K562 (cell line): ENCODE data around the gene ANO2. TPM values are rescaled to one million over a fixed set of nuclear protein-coding genes. Genes with fewer than 3 reads are reported as not detected.
"Not testable (repeated sequence)": the region's sequence is repeated elsewhere in the genome, so short reads cannot be mapped to it uniquely, and the experiment has no call there.

Experiments
- ATAC-seq: fragments of 200-7000 bp; cut with Tn5 transposase; 3 replicates; pipeline ENCODE4 v1.9.1; 2020; ENCODE audit warnings: moderate library complexity
- BruUV-seq: library from RNA; stranded (reverse); fragments of 400-500 nt; replicated peaks from 2 replicates; lab custom pipeline; 2021; lab: Mats Ljungman, UMichigan
- CTCF ChIA-PET: fragments of 300-600 bp; formaldehyde crosslinking; extraction: SDS; loops from one replicate; lab custom pipeline; 2021; ENCODE audit warnings: low intra/inter-chr PET ratio; lab: Yijun Ruan, JAX
- POLR2A ChIA-PET: fragments of 300-600, 350-650 bp; sonication (Branson Sonifier 250); formaldehyde crosslinking; extraction: SDS; loops from one replicate; lab custom pipeline; 2021; ENCODE audit warnings: antibody characterized with exemption, inconsistent platforms; lab: Yijun Ruan, JAX
- DNase-seq, 4 experiments: peaks; one replicate each; pipeline versions ENCODE4 v3.0.0 to v3.0.0-alpha.2; 2011 to 2018; ENCODE audit warnings: low spot score in 3 of 4, mixed read lengths in 3 of 4; ENCODE audit errors: extremely low read depth in 1 of 4
- FAIRE-seq: peaks from 2 replicates; lab custom pipeline; 2011; peaks lifted over from hg19 to GRCh38; lab: Jason Lieb, UNC
- H2AFZ ChIP-seq: 2 replicates; pipeline ENCODE4 v1.6.0; 2011; ENCODE audit warnings: low read depth, low read length, control low read depth, inconsistent platforms
- H3K27ac ChIP-seq: fragments of 200-600 bp; 3 replicates; pipeline ENCODE4 v1.8.0; 2011; ENCODE audit warnings: low read depth, mild to moderate bottlenecking, control low read depth, inconsistent platforms, low read length, moderate library complexity, mixed read lengths; ENCODE audit errors: extremely low read depth
- H3K27me3 ChIP-seq, 2 experiments: fragments of 300-600 bp in 1 of 2; 2 replicates in 1 of 2; 3 replicates in 1 of 2; pipeline versions ENCODE4 v1.6.0 to v1.8.0; 2011; ENCODE audit warnings: inconsistent platforms in 2 of 2, low read length in 2 of 2, mild to moderate bottlenecking in 1 of 2, mixed read lengths in 1 of 2, moderate library complexity in 1 of 2; ENCODE audit not compliant: control insufficient read depth in 2 of 2, insufficient read depth in 2 of 2
- H3K36me3 ChIP-seq: fragments of 300-600 bp; 3 replicates; pipeline ENCODE4 v1.8.0; 2011; ENCODE audit warnings: mild to moderate bottlenecking, low read length, inconsistent platforms; ENCODE audit not compliant: control insufficient read depth, insufficient read depth
- H3K4me1 ChIP-seq, 2 experiments: fragments of 200-600 bp in 1 of 2; replicated peaks in 1 of 2; 2 replicates in 1 of 2; 3 replicates in 1 of 2; pipeline versions ENCODE4 v1.5.1 to v1.8.0; 2011; ENCODE audit warnings: inconsistent platforms in 2 of 2, low read length in 2 of 2, mild to moderate bottlenecking in 1 of 2, mixed read lengths in 1 of 2, moderate library complexity in 1 of 2; ENCODE audit not compliant: control insufficient read depth in 2 of 2, insufficient read depth in 2 of 2
- H3K4me2 ChIP-seq: 2 replicates; pipeline ENCODE4 v1.6.1; 2011; ENCODE audit warnings: low read length, control low read depth, inconsistent platforms, mixed read lengths; ENCODE audit not compliant: insufficient read depth
- H3K4me3 ChIP-seq: fragments of 200-600 bp; sonication (generic), shearing (Covaris generic); 2 replicates; pipeline ENCODE4 v1.5.1; 2016; ENCODE audit warnings: control low read depth, inconsistent platforms
- H3K79me2 ChIP-seq: fragments of 200-600 bp; 3 replicates; pipeline ENCODE4 v1.8.0; 2011; ENCODE audit warnings: low read length, inconsistent platforms; ENCODE audit not compliant: control insufficient read depth, insufficient read depth
- H3K9ac ChIP-seq, 2 experiments: 2 replicates each; pipeline versions ENCODE4 v1.6.0 to v1.6.1; 2011; ENCODE audit warnings: low read depth in 2 of 2, low read length in 2 of 2, control low read depth in 1 of 2, inconsistent platforms in 1 of 2, mild to moderate bottlenecking in 1 of 2, mixed read lengths in 1 of 2; ENCODE audit not compliant: insufficient read depth in 1 of 2
- H3K9me1 ChIP-seq: one replicate; pipeline ENCODE4 v1.6.0; 2011; ENCODE audit warnings: inconsistent platforms, mild to moderate bottlenecking, low read length, moderate library complexity; ENCODE audit not compliant: control insufficient read depth, insufficient read depth
- H3K9me3 ChIP-seq: replicated peaks from 2 replicates; pipeline ENCODE4 v1.5.1; 2011; ENCODE audit warnings: low read depth, low read length, inconsistent platforms; ENCODE audit not compliant: control insufficient read depth, insufficient read depth
- H4K20me1 ChIP-seq: replicated peaks from 2 replicates; pipeline ENCODE4 v1.6.1; 2011; ENCODE audit warnings: low read length, inconsistent platforms, mixed read lengths; ENCODE audit not compliant: control insufficient read depth, insufficient read depth
- GABPA ChIP-seq: fragments of 200-800 bp; sonication (Bioruptor generic); conservative IDR thresholded peaks from 2 replicates; pipeline ENCODE4 v1.6.1; 2016; ENCODE audit warnings: low read depth, missing genetic modification characterization, missing compliant biosample characterization
- GTF2E2 ChIP-seq: fragments of 200-800 bp; sonication (Bioruptor generic); IDR thresholded peaks from 2 replicates; pipeline ENCODE4 v1.6.1; 2016; ENCODE audit warnings: missing genetic modification characterization, missing compliant biosample characterization
- MIER1 ChIP-seq: fragments of 450-650 bp; IDR thresholded peaks from 2 replicates; pipeline ENCODE4 v1.6.1; 2016; ENCODE audit warnings: antibody characterized with exemption, mild to moderate bottlenecking, low read depth
- RFX1 ChIP-seq: fragments of 450-650 bp; IDR thresholded peaks from 2 replicates; pipeline ENCODE4 v1.6.1; 2016; ENCODE audit warnings: mild to moderate bottlenecking, moderate library complexity
- SIN3A ChIP-seq, 2 experiments: fragments of 150-350 bp in 1 of 2; IDR thresholded peaks; 2 replicates each; pipeline ENCODE4 v1.6.1; 2011 to 2016; ENCODE audit warnings: borderline replicate concordance in 2 of 2, low read depth in 2 of 2, low read length in 2 of 2, mild to moderate bottlenecking in 2 of 2, moderate library complexity in 2 of 2; ENCODE audit not compliant: control insufficient read depth in 1 of 2
- WGBS: fragments of 100-300 bp; shearing (Covaris generic); methylation state at CpG from one replicate; pipeline ENCODE4 v1.1.6; 2016; ENCODE audit warnings: low coverage, mixed read lengths; ENCODE audit not compliant: insufficient coverage; ENCODE audit errors: missing lambda C conversion rate; 5-methylcytosine and 5-hydroxymethylcytosine counted together
- in situ Hi-C: fragments of 300-500 bp; cut with MboI; formaldehyde crosslinking; loops from 4 replicates; pipeline ENCODE4 v1.15.0; 2018; ENCODE audit warnings: inconsistent platforms, mixed read lengths
- intact Hi-C: fragments of 100-400 bp; cut with micrococcal nuclease; formaldehyde crosslinking; loops from 2 replicates; pipeline ENCODE4 v1.14.2; 2022
- polyA plus RNA-seq, 8 experiments: library from polyadenylated mRNA; depleted of rRNA in 4 of 8; stranded (reverse) in 5 of 8; unstranded in 3 of 8; fragments of >200 nt; fragmentation: Nextera tagmentation in 2 of 8; fragmentation: Illumina TruSeq in 1 of 8; extraction: Ambion mirVana in 2 of 8; extraction: Trizol in 1 of 8; gene quantifications; 2 replicates each; pipeline versions ENCODE4 v1.2.1 to v1.2.3, GENCODE V29; 2011 to 2014; ENCODE audit warnings: inconsistent platforms in 1 of 8, missing spikeins in 1 of 8
- total RNA-seq, 7 experiments: library from RNA; depleted of rRNA in 6 of 7; stranded (reverse); fragments of >200 nt in 6 of 7; fragmentation: Illumina TruSeq in 2 of 7; extraction: Trizol in 2 of 7; gene quantifications; 2 replicates each; pipeline versions ENCODE4 v1.2.1 to v1.2.3, GENCODE V29; 2011 to 2021; ENCODE audit warnings: low replicate concordance in 1 of 7
- TF ChIP-seq, protein P1 (sequence below): fragments of 250-450 bp; sonication (Bioruptor Pico); IDR thresholded peaks from 2 replicates; pipeline ENCODE4 v1.9.0; 2021; ENCODE audit warnings: mild to moderate bottlenecking

ANO2 gene
- total and polyA plus RNA-seq, 9 of the 15 experiments (the other 6 are each of a cell fraction or from before 2014, with no cell fraction given) = 0.64 TPM; not detected in 8

DNA sequence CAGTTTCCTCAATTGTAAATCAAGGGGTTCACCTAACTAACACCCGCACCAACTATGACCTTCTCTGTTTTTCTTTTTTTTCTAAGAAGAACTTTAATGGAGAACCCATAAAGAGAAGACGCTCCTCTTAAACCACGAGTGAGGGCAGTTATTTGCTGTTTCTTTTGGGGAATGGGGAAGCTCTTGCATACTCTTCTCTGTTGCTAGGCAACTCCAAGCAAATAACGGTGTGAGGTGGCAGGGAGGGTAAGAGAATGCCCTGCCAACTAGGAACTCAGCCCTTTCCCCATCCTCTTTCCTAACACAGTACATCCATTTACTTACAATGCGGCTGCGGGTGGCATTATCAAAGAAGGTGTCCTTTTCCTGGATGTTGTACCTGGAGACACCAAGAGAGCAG lies 114.9 kb downstream of the ANO2 start:
- DNase-seq (no peak), ATAC-seq (no peak), FAIRE-seq (no peak)
- BruUV-seq = no TSS peak
- H3K36me3 ChIP-seq = no peaks in the 10 kb centered on the region
- H3K9me1 ChIP-seq = no peaks in the 10 kb centered on the region
- peaks cover 0 to 7% of the 10 kb centered on the region in 2 experiments; a peak in 2 of 5 replicates for H3K27me3 ChIP-seq
- H2AFZ ChIP-seq = no peak overlapping the region
- H3K4me3 ChIP-seq = no peak overlapping the region
- intact Hi-C loops = no loop called here
- no peak overlapping the region for H3K27ac ChIP-seq
- ChIA-PET CTCF (no interaction called here), POLR2A (no interaction called here)
- no peak overlapping the region for H3K9ac ChIP-seq
- in situ Hi-C loops = no loop called here
- TF ChIP-seq, protein P1, sequence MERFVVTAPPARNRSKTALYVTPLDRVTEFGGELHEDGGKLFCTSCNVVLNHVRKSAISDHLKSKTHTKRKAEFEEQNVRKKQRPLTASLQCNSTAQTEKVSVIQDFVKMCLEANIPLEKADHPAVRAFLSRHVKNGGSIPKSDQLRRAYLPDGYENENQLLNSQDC (CRISPR knock-in tag) = no peak
- peak; percentile 36 for TF ChIP-seq RFX1
- H3K9me3 ChIP-seq = no peaks in the 10 kb centered on the region
- 0% methylated on average over 6 of the region's 6 CpGs for WGBS
- H3K4me1 ChIP-seq = peaks cover 0 to 4% of the 10 kb centered on the region in 2 experiments; a peak in 1 of 5 replicates
- no peak overlapping the region for H3K4me2 ChIP-seq
- H4K20me1 ChIP-seq = no peaks in the 10 kb centered on the region
- no peaks in the 10 kb centered on the region for H3K79me2 ChIP-seq

DNA sequence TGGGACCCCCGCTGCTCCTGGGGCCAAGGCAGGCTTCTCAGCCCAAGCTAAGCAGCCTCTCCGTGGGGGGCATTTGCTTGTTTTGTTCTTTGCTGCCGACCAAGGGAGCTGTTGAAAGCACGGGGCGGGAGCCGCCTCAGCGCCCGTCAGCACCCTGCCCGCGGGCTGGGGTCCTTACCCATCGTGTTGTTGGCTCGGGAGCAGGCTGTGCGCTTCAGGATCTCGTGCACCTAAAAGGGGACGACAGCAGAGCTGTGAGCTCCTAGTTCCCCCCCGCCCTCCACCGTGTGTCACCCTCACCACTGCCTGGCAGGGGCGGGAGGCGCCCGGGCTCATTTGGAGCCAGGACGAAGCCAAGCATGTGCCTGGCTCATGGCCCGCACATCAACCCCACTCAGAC lies 117.5 kb downstream of the ANO2 start:
- in situ Hi-C loops (no loop called here), intact Hi-C loops (no loop called here)
- FAIRE-seq = no peak
- no peaks in the 10 kb centered on the region for H3K9me1 ChIP-seq
- H2AFZ ChIP-seq = no peak overlapping the region
- H3K9ac ChIP-seq = no peak overlapping the region
- H3K36me3 ChIP-seq = no peaks in the 10 kb centered on the region
- H3K4me3 ChIP-seq = no peak overlapping the region
- no TSS peak for BruUV-seq
- POLR2A ChIA-PET = no interaction called here
- CTCF ChIA-PET = no interaction called here
- ATAC-seq = no peak
- H3K27me3 ChIP-seq = peaks cover 0 to 7% of the 10 kb centered on the region in 2 experiments; a peak in 2 of 5 replicates
- TF ChIP-seq SIN3A (IDR thresholded peaks at IDR 0.05; ENCODE audit: borderline replicate concordance in 2 of 2, control insufficient read depth in 1 of 2, low read depth in 2 of 2, low read length in 2 of 2) (no peak), MIER1 (no peak), GTF2E2 (tag) (no peak), GABPA (no peak)
- no peaks in the 10 kb centered on the region for H4K20me1 ChIP-seq
- DNase-seq = no peak
- 0% methylated on average over 9 of the region's 22 CpGs for WGBS
- H3K79me2 ChIP-seq = no peaks in the 10 kb centered on the region
- H3K27ac ChIP-seq = no peak overlapping the region
- peaks cover 0 to 4% of the 10 kb centered on the region in 2 experiments; a peak in 1 of 5 replicates for H3K4me1 ChIP-seq
- no peaks in the 10 kb centered on the region for H3K9me3 ChIP-seq
- H3K4me2 ChIP-seq = no peak overlapping the region

DNA sequence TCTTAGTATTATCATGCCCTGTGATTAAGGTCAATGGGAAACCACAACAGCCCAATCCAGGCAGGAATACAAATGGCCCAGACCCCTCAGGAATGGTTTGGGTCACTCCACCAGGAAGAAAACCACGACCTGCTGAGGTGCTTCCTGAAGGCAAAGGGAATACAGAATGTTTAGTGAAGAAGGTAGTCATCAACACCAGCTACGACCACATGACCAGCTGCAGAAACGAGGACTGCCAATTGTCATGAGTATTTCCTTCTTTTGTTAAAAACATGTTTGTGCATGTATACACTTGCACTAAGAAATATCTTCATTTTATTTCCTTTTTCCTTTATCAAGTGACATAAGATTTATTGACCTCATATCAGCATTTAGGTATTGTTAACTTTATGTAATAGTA lies 119.3 kb downstream of the ANO2 start:
- H3K27ac ChIP-seq, H3K4me3 ChIP-seq, CTCF ChIA-PET, H3K36me3 ChIP-seq, BruUV-seq, intact Hi-C loops, H3K27me3 ChIP-seq, H3K79me2 ChIP-seq, H3K9me1 ChIP-seq, H3K4me2 ChIP-seq, H4K20me1 ChIP-seq, H3K9ac ChIP-seq, in situ Hi-C loops, POLR2A ChIA-PET, H3K4me1 ChIP-seq, H2AFZ ChIP-seq, ATAC-seq, H3K9me3 ChIP-seq, FAIRE-seq, DNase-seq: not testable (repeated sequence)
- 0% methylated on average over 3 of the region's 3 CpGs for WGBS
